Bone marrow (tissue), 2 donors: Measurements from ENCODE around the gene CCDC136.

Experiments used
- DNase-seq, 2 donors: peaks; one replicate each; lab custom pipeline; 2025; lab: John Stamatoyannopoulos, UW

The CCDC136 gene

GRCh38 chr7:128805225-128805624 lies 13.5 kb downstream of the CCDC136 start:
- DNase-seq: no peak

DNA sequence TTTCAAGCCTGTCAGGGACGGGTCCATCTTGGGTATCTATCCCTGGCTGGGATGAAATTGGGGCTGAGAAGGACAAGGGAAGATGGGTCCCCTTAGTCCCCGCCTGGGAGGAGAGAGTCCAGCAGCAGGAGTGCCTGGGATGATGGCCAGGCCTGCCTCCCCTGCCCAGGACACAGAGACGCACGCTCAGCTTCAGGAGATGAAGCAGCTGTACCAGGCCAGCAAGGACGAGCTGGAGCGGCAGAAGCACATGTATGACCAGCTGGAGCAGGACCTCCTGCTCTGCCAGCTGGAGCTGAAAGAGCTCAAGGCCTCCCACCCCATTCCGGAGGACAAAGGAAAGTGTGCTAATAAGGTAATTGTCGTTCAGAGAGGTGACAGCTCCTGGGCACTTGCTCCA lies 15.4 kb downstream of the CCDC136 start:
- DNase-seq: no peak

DNA sequence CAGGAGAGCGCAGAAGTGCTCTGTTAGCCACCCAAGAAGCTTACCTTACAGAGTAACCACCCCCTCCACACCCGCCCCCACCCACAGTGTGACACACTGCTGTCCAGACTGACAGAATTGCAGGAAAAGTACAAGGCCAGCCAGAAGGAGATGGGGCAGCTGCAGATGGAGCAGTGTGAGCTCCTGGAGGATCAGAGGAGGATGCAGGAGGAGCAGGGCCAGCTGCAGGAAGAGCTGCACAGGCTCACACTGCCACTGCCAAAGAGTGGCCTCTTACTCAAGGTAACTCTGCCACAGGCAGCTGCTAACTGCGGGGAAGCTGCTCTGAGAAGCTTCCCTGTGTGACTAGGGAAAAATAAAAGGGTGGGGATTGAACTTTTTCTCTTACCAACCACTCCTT lies 17.6 kb downstream of the CCDC136 start:
- no peak for DNase-seq

GRCh38 chr7:128810473-128810872 lies 18.7 kb downstream of the CCDC136 start:
- DNase-seq: no peak

- DNase-seq: no peak
Measured at GRCh38 chr7:128810997-128811396, 19.2 kb downstream of the CCDC136 start.

- DNase-seq: no peak
Measured at GRCh38 chr7:128811631-128812430, 20.1 kb downstream of the CCDC136 start.

- DNase-seq: no peak
Measured at GRCh38 chr7:128812514-128813168, 20.9 kb downstream of the CCDC136 start.

DNA sequence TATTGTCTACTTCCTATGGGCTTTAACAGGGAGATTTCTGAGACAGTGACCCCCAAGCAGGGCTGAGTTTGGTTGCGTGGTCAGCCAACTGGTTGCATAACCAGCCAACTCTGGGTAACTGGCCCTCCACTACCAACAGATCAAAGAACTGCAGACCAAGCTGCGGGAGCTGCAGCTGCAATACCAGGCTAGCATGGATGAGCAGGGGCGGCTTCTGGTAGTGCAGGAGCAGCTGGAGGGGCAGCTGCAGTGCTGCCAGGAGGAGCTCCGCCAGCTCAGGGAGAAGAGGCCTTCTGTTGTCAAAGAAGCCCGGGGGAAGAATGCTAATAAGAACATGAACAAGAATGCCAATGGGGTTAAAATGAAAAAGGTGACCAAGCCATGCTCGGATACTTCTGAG lies 22.7 kb downstream of the CCDC136 start:
- DNase-seq: no peak

DNA sequence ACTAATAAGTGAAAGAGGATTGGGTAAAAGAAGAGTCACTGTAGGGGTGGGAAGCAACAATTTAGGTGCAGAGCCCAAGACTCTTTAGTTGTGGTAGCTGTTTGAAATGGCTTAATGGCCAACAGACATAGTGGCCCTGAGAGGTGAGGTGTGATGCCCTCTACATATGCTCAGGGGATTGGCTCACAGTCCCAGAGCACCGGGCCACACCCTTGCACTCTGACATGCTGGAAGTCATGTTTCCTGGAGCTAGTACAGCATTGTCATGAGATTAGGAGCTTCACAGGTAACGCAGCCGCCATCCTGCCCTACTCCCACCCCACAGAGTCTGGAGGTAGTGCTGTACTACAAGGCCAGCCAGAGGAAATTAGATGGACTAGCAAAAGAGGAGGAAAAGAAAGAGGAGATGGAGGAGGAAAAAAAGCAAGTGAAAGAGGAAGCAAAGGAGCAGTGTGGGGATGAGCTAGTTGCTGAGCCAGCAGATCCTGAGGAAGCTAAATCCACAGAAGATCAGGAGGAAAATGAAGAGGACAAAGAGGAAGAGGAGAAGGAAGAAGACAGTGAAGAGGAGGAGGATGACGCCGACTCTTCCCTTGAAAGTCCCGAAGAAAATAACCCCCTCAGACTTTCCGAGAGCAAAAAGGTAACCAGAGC lies 23.6 kb downstream of the CCDC136 start:
- DNase-seq: no peak

GRCh38 chr7:128818694-128819093 lies 26.9 kb downstream of the CCDC136 start:
- no peak for DNase-seq

DNA sequence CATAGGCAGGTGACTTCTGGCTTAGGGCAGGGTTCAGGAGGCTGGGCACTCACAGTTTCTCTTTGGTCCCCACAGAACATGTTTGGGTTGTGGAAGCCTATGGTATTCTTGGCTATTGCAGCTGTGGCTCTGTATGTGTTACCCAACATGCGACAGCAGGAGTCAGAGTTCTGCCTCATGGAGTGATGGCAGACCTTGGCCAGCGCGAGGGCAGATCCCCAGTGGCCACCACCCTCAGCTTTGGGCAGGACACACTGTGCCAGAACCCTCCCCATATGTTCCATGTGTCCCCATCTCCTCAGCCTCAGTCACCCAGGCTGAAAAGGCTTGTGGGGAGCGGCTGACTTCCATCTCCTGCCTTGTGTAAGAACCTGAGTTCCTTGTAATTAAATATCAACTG lies 30.0 kb downstream of the CCDC136 start:
- DNase-seq: no peak

DNA sequence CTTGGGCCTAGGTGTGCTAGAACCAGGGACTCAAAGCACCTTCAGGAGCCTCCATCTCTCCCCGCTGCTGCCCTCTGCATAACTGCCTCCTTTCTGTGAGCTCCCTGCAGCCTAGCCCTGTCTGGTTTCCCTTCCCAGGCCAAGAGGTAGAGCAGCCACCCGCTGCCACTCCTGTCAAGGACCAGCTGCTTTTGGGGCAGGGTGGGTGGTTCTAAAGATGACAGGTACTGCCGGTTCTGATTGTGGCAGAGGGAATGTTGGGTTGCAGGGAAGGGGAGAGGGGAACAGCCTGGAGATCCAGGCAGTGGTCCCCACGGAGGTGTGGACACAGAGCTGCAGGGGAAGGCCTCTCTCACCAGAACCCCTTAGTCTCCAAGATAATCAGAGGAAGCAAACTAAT lies 34.7 kb downstream of the CCDC136 start:
- no peak for DNase-seq

GRCh38 chr7:128826916-128827247 lies 35.1 kb downstream of the CCDC136 start:
- no peak for DNase-seq

DNA sequence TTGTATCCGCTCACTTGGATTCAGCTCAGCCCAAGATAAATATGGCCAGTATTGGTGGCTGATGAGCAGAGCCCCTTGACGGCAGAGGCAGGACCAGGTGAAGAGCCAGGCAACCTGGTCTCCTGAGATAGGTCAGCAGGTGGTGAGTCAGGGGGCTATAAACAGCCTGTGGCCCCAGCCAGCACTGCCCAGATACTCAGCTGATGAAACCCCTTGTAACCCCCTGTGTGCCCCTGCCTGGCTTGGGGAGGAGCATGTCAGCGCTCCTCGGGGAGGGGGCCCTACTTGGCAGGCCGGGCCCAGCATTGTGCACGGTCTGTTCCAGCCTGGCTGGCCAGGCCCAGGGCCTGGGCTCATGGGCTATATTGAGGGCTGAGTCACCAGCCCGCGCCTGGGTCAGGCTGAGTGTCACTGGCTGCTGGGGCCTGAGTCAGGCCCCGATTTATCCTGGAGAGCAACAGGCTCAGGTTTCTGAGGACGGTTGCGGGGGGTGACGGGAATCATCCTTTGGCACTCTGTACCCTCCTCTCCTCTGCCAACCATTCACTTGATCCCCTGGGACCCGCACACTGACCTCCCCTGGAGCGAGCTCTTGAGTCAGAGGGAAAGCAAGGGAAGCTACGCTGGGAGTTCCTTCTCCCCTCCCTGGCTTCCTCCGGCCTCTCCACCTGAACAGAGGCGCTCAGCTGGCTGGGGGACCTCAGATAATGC lies 35.6 kb downstream of the CCDC136 start:
- no peak for DNase-seq

DNA sequence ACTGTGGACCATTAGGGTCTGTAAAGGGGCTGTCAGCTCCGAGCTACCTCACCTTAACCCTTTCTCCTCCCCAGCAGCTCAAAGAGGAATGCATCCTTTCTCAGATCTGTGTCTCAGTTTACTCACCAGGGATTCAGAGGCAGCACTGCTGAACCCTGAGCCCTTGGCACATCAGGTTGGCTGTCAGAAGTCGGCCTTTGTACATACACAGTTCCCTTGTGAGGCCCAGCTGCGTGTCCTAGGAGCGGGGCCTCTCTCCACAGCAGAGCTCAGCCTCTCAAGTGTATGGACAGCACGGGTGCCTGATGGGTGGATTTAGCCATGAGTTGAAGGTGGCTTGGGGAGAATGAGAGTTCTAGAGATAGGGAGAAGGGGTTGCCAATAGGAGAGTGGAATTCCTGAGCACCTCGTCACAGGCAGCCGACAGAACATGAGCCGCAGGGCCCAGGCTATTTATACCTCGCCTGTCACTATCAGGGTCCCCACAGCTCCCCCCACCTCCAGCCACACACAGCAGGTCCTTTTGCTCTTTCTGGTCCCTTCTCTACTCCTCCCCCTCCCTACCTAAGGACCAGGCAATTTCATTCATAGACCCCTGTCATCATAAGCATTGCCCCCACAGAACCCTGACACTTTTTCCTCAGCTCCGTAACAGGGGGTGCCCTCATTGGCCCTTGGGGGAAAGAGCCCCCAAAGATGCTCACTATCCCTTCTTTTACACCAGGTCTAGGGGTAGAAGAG lies 36.4 kb downstream of the CCDC136 start:
- no peak for DNase-seq

- DNase-seq: no peak
Measured at GRCh38 chr7:128829391-128830166, 37.8 kb downstream of the CCDC136 start.

DNA sequence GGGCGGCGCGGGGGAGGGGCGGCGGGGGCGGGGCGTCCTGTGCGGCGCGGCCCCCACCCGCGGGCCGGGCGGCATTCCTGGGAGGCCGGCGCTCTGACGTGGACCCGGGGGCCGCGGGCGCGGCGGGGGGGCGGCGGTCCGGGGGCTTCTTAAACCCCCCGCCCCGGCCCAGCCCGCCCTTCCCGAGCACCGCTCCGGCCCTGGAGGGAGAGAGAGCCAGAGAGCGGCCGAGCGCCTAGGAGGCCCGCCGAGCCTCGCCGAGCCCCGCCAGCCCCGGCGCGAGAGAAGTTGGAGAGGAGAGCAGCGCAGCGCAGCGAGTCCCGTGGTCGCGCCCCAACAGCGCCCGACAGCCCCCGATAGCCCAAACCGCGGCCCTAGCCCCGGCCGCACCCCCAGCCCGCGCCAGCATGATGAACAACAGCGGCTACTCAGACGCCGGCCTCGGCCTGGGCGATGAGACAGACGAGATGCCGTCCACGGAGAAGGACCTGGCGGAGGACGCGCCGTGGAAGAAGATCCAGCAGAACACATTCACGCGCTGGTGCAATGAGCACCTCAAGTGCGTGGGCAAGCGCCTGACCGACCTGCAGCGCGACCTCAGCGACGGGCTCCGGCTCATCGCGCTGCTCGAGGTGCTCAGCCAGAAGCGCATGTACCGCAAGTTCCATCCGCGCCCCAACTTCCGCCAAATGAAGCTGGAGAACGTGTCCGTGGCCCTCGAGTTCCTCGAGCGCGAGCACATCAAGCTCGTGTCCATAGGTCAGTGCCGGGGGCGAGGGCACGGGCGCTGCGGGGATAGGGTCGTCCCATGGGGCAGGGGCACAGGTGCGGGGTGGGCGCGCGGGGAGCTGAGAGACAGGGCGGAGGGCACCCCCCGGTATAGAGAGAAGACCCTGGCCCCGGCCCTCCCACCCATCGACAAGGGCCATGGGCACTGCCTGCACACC lies 38.7 kb downstream of the CCDC136 start, which contains the start of gene FLNC:
FLNC (plus strand) TSS at position 176 of the 947 bp plus-strand sequence; CDS start at position 408, 232 bp downstream.
- DNase-seq: no peak

GRCh38 chr7:128831178-128831993 lies 39.6 kb downstream of the CCDC136 start:
- no peak for DNase-seq
